ENCODE results near the gene SGSH.
A peak's percentile ranks its signal among the peaks of the same experiment; 100 is the strongest.

The SGSH gene

DNA sequence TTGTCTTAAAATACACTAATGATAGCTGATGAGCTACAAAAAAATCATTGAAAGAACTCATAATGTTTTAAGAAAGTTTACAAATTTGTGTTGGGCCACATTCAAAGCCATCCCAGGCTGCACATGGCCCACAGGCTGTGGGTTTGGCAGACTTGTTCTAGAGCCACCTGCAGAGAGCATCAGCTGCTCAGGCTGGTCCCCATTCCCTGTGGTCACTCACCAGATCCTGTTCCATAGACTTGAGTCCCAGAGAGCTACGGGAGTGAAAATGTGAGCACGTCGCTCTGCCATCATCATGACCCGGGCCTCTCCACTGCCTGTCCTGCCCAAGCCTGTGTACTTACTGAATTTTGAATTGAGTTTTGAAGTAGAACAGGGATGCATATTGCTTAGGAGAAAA, 7.0 kb upstream of the SGSH start:
- H3K9ac ChIP-seq, result no peak overlapping the region
- peaks cover 0 to 34% (median 3%) of the 10 kb centered on the region in 11 experiments; a peak in 6 of 22 replicates for H4K20me1 ChIP-seq

DNA sequence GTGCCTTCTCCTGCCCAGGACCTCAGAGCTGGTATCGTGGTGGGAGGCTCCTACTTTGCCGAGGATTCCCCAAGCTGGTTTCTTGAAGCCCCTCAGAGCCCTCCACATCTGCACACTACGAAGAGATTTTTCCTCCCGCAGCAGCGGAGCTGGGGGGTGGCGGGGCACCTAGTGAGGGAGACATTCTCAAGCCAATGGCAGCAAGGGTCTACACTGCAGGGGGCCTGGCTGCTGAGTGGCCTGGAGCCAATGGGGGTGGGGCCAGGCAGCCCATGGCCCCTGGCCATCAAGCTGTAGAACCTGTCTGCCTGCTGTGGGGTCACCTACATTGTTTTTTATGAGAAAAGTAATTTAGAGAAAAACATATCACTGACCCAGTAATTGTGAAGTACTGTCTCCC, 5.1 kb upstream of the SGSH start:
- H3K27me3 ChIP-seq, result peaks cover 6 to 32% (median 18%) of the 10 kb centered on the region in 11 experiments; a peak in 21 of 22 replicates
- H3K27ac ChIP-seq, result no peak overlapping the region
- no peak overlapping the region for H3K9ac ChIP-seq
- H3K36me3 ChIP-seq, result peaks cover 0 to 75% (median 0%) of the 10 kb centered on the region in 11 experiments; a peak in 4 of 22 replicates
- TF ChIP-seq Cebpa-rat (IDR thresholded peaks at IDR 0.05), result no peak
- H3K4me2 ChIP-seq, result no peak overlapping the region
- H3K4me1 ChIP-seq, result peaks cover 18 to 31% (median 22%) of the 10 kb centered on the region in 10 experiments
- peaks cover 0 to 4% (median 0%) of the 10 kb centered on the region in 11 experiments; a peak in 4 of 22 replicates for H3K9me3 ChIP-seq (replicated peaks in 1 of 11)
- H4K20me1 ChIP-seq, result peaks cover 7 to 48% (median 12%) of the 10 kb centered on the region in 11 experiments; a peak in 13 of 22 replicates
- H3K4me3 ChIP-seq, result no peak overlapping the region

More for the DNA sequence above, 7.0 kb upstream of the SGSH start:
- no peak for TF ChIP-seq Cebpa-rat (IDR thresholded peaks at IDR 0.05)
- Histone ChIP-seq H3K4me3 (no peak overlapping the region), H3K4me1 (peaks cover 7 to 19% (median 12%) of the 10 kb centered on the region in 10 experiments; a peak in 17 of 20 replicates), H3K27ac (no peak overlapping the region), H3K4me2 (no peak overlapping the region), H3K27me3 (peaks cover 0 to 14% (median 0%) of the 10 kb centered on the region in 11 experiments; a peak in 7 of 22 replicates), H3K36me3 (peaks cover 0 to 86% (median 1%) of the 10 kb centered on the region in 11 experiments; a peak in 7 of 22 replicates), H3K9me3 (replicated peaks in 1 of 11) (peaks cover 10 to 24% (median 13%) of the 10 kb centered on the region in 11 experiments)

DNA sequence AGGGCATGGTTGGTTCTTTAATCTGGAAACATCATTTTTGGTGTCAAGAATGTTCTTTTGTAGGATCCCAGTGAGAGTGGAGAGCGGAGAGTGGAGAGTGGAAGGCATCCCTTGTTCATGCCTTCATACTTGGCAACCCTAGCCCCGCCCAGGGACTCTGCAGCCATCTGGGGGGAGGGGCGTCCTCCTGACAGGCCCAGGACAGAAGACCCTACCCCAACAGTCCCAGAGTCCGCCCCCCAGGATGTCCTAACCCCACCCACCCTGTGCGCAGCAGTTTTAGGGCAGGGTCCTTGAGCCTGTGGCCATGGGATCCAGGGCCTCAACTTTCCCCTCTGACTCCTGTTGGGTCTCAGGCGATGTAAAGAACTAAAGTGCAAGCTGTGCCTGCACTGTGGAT, 4.5 kb upstream of the SGSH start:
- Histone ChIP-seq H3K27me3 (peaks cover 6 to 38% (median 23%) of the 10 kb centered on the region in 11 experiments; a peak in 21 of 22 replicates), H3K9me3 (replicated peaks in 1 of 11) (no peaks in the 10 kb centered on the region), H3K4me3 (no peak overlapping the region), H3K9ac (no peak overlapping the region), H3K4me2 (no peak overlapping the region), H3K4me1 (peaks cover 18 to 32% (median 24%) of the 10 kb centered on the region in 10 experiments), H4K20me1 (peaks cover 7 to 48% (median 16%) of the 10 kb centered on the region in 11 experiments; a peak in 13 of 22 replicates), H3K36me3 (peaks cover 0 to 70% (median 0%) of the 10 kb centered on the region in 11 experiments; a peak in 4 of 22 replicates), H3K27ac (no peak overlapping the region)
- no peak for TF ChIP-seq Cebpa-rat (IDR thresholded peaks at IDR 0.05)

DNA sequence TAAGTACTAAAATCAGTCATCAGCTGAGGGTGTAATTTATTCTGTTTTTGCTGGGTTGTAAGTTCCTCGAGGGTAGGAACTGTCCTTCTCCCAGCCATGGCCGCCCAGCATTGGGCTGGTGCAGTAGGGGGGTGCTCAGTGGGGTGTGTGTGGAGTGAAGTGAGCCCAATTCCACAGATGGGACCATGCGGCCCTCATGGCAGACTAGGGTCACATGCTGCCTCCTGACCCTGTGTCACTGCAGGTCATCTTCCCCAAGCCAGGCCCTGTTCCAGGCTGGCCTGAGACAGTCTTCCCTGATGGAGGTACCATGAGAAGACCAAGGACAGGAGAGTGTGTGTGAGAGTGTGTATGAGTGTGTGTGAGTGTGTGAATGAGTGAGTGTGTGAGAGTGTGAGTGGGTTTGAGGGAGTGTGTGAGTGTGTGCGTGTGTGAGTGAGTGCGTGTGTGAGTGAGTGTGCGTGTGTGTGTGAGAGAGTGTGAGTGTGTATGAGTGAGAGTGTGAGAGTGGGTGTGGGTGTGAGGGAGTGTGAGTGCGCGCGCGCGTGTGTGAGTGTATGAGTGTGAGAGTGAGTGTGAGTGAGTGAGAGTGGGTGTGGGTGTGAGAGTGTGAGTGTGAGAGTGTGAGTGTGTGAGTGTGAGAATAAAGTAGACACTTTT, 3.8 kb upstream of the SGSH start:
- no peak overlapping the region for H3K4me3 ChIP-seq
- peak overlapping the region; percentile 12 to 95 (median 48); a peak in 14 of 22 replicates for H3K4me2 ChIP-seq
- H3K27ac ChIP-seq, result no peak overlapping the region
- H3K36me3 ChIP-seq, result peaks cover 0 to 63% (median 0%) of the 10 kb centered on the region in 11 experiments; a peak in 4 of 22 replicates
- peaks cover 7 to 52% (median 19%) of the 10 kb centered on the region in 11 experiments; a peak in 16 of 22 replicates for H4K20me1 ChIP-seq
- H3K27me3 ChIP-seq, result peaks cover 6 to 39% (median 23%) of the 10 kb centered on the region in 11 experiments; a peak in 21 of 22 replicates
- no peak for TF ChIP-seq Cebpa-rat (IDR thresholded peaks at IDR 0.05)
- H3K9ac ChIP-seq, result no peak overlapping the region
- H3K9me3 ChIP-seq (replicated peaks in 1 of 11), result no peaks in the 10 kb centered on the region
- H3K4me1 ChIP-seq, result peaks cover 22 to 38% (median 30%) of the 10 kb centered on the region in 10 experiments

DNA sequence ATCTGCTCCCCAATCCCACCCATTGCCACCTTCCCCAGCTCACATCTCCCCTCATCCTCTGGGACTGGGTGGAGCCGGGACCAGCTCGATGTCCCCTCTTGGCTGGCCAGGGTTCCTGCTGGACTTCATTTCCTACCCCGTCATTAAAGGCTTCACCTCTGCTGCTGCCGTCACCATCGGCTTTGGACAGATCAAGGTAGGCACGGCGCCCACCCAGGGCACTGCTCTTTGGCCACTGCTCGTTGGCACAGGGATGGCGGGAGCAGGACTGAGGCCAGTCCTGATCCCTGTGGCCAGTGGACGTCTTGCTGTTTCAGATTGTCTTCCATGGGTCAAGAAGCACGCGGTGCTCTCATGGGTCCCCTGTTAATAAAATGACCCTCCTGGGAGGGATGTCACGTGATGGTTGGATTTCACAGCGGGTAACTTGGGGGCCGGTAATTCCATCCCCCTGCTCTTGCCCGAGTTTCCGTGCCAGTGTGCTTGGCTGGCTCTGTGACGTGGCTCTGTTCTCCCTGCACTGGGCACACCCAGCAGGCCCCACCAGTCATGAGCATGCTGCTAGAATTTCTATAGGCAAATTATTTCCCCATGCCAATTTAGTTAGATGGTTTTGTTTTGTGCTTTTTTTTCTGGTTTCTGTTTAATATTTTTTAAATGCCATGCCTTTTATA, 3.1 kb upstream of the SGSH start:
- H3K36me3 ChIP-seq, result peaks cover 0 to 63% (median 0%) of the 10 kb centered on the region in 11 experiments; a peak in 4 of 22 replicates
- H3K9ac ChIP-seq, result 0 out of 22 replicates have a peak overlapping the region, but pooled peaks of 2 of the 11 experiments have one; percentile 5 to 27
- peaks cover 7 to 59% (median 26%) of the 10 kb centered on the region in 11 experiments; a peak in 17 of 22 replicates for H4K20me1 ChIP-seq
- no peaks in the 10 kb centered on the region for H3K9me3 ChIP-seq (replicated peaks in 1 of 11)
- no peak overlapping the region for H3K4me3 ChIP-seq
- H3K4me1 ChIP-seq, result peaks cover 29 to 43% (median 37%) of the 10 kb centered on the region in 10 experiments
- peak overlapping the region; percentile 12 to 95 (median 48) for H3K4me2 ChIP-seq
- no peak for TF ChIP-seq Cebpa-rat (IDR thresholded peaks at IDR 0.05)
- H3K27me3 ChIP-seq, result peaks cover 6 to 41% (median 23%) of the 10 kb centered on the region in 11 experiments; a peak in 21 of 22 replicates
- H3K27ac ChIP-seq, result no peak overlapping the region

DNA sequence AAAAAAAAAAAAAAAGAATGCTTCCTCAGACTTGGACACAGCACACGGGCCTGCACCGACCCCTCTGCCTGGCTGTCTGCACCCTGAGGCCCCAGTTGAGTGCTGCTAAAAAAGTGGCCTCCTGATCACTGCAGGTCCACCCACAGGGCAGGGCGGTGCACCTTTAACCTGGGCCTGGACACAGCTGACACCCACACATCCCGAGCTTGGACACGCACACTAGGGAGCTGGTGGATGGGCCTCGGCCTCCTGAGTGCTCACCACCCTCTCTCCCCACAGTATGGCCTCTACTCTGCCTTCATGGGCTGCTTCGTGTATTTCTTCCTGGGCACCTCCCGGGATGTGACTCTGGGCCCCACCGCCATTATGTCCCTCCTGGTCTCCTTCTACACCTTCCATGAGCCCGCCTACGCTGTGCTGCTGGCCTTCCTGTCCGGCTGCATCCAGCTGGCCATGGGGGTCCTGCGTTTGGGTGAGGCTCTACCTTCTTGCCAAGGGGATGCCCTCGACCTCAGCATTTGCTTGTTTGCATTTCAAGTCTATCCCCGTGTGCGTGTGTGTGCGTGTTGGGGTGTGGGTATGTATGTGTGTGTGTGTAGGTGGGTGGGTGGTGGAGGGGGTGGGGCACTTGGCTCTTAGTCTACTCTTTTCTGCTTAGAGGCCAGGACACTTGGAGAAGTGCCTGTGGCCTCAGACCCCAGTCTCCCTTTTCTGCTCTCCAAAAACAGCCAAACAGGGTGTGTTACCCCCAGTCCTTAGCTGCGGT, 2.4 kb upstream of the SGSH start:
- peaks cover 6 to 47% (median 23%) of the 10 kb centered on the region in 11 experiments; a peak in 21 of 22 replicates for H3K27me3 ChIP-seq
- no peaks in the 10 kb centered on the region for H3K9me3 ChIP-seq (replicated peaks in 1 of 11)
- H3K4me3 ChIP-seq, result no peak overlapping the region
- no peak overlapping the region for H3K9ac ChIP-seq
- peaks cover 36 to 48% (median 43%) of the 10 kb centered on the region in 10 experiments for H3K4me1 ChIP-seq
- peaks cover 0 to 63% (median 0%) of the 10 kb centered on the region in 11 experiments; a peak in 8 of 22 replicates for H3K36me3 ChIP-seq
- no peak for TF ChIP-seq Cebpa-rat (IDR thresholded peaks at IDR 0.05)
- peak overlapping the region in 10 of 11 experiments; percentile 12 to 95 (median 48); a peak in 17 of 22 replicates for H3K4me2 ChIP-seq
- peaks cover 7 to 66% (median 31%) of the 10 kb centered on the region in 11 experiments; a peak in 18 of 22 replicates for H4K20me1 ChIP-seq
- no peak overlapping the region for H3K27ac ChIP-seq

DNA sequence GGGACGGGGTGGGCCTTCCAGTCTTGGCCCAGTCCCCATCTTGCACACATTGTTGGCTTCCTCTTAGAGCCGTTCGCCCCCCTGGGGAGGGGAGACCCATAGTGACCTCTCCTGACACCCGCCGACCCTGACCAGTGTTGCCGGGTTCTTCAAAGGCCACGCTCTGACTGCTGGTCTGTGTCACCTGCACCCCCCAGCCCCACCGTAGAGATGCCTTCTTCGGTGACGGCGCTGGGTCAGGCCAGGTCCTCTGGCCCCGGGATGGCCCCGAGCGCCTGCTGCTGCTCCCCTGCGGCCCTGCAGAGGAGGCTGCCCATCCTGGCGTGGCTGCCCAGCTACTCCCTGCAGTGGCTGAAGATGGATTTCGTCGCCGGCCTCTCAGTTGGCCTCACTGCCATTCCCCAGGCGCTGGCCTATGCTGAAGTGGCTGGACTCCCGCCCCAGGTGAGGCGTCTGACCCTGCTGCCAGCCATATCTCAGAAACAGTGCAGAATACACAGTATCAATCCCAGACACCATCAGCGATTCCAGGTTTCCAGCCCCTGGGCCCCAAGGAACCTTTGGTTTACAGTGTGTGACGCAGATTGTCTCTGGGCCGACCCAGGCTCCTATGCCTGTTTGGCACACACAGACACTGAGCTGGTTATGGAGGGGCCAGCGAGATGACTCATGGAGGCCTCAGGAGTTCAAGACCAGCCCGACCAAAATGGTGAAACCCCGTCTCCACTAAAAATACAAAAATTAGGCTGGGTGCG, 1.4 kb upstream of the SGSH start:
- Histone ChIP-seq H3K9me3 (replicated peaks in 1 of 11) (no peaks in the 10 kb centered on the region), H3K4me1 (peaks cover 37 to 57% (median 46%) of the 10 kb centered on the region in 10 experiments), H3K27me3 (peaks cover 6 to 48% (median 23%) of the 10 kb centered on the region in 11 experiments; a peak in 21 of 22 replicates), H3K4me3 (peak overlapping the region in 7 of 10 experiments; percentile 78 to 97 (median 90); a peak in 11 of 20 replicates), H3K4me2 (peak overlapping the region; percentile 95 to 100 (median 98)), H3K36me3 (peaks cover 0 to 63% (median 2%) of the 10 kb centered on the region in 11 experiments; a peak in 10 of 22 replicates), H3K27ac (no peak overlapping the region), H3K9ac (peak overlapping the region in 4 of 11 experiments; percentile 85 to 97 (median 96); a peak in 5 of 22 replicates), H4K20me1 (peaks cover 7 to 73% (median 33%) of the 10 kb centered on the region in 11 experiments; a peak in 18 of 22 replicates)
- TF ChIP-seq Cebpa-rat (IDR thresholded peaks at IDR 0.05), result no peak

All from BLaER1 treated with 17β-estradiol and CSF1 and Interleukin-3, amounts not matched to agents 10 nM and 100 nM (cell line).